Mucosa of descending colon (tissue), 3 donors: ENCODE results near the gene BMPR1A. TPM values are rescaled to one million over a fixed set of nuclear protein-coding genes. Genes with fewer than 3 reads are reported as not detected.

Experiments used
- ATAC-seq: fragments of 200-7000 bp; cut with Tn5 transposase; one replicate; pipeline ENCODE4 v1.9.1; 2020; ENCODE audit warnings: mild to moderate bottlenecking, moderate library complexity
- DNase-seq, 3 donors: peaks; one replicate each; pipeline ENCODE4 v3.0.0-alpha.2; 2020
- H3K36me3 ChIP-seq: fragments of 200-600 bp; one replicate; pipeline ENCODE4 v1.8.0; 2021; ENCODE audit warnings: low read depth, mild to moderate bottlenecking
- H3K4me1 ChIP-seq: fragments of 200-600 bp; one replicate; pipeline ENCODE4 v1.8.0; 2021; ENCODE audit warnings: low read depth, mild to moderate bottlenecking
- H3K4me3 ChIP-seq: fragments of 200-600 bp; one replicate; pipeline ENCODE4 v1.8.0; 2021; ENCODE audit warnings: mild to moderate bottlenecking
- H3K9me3 ChIP-seq: fragments of 200-600 bp; one replicate; pipeline ENCODE4 v1.8.0; 2021; ENCODE audit warnings: mild to moderate bottlenecking
- CTCF ChIP-seq: fragments of 200-600 bp; IDR thresholded peaks from one replicate; pipeline ENCODE4 v1.8.0; 2022; ENCODE audit warnings: antibody characterized with exemption, mild to moderate bottlenecking
- intact Hi-C, 2 donors: fragments of 100-400 bp; cut with DNase I in 1 of 2; cut with micrococcal nuclease in 1 of 2; formaldehyde crosslinking; loops; one replicate each; pipeline versions ENCODE4 v1.11.0 to v1.11.1; 2022; cut with DNase I, micrococcal nuclease
- total RNA-seq, 3 donors: library from RNA; stranded (reverse); fragmentation: NEBNext Ultra II Directional in 2 of 3; extraction: Animal tissue kit (Norgen Biotek cat#: 25700) in 2 of 3; gene quantifications; one replicate each; pipeline versions ENCODE4 v1.2.1 to v1.2.4, GENCODE V29; 2021 to 2023
- donor health status: DM: no; HTN: no; CAD: no; lungs with moderate emphysema.
- donor health status: DM: no; HTN: no; CAD: no.
- donor health status: DM: no; HTN: yes; CAD: no.

Gene BMPR1A
- total RNA-seq, 3 donors from 2014 or later: 44.4 to 126 (median 45.3) TPM

GRCh38 chr10:86827639-86828038 is 71.2 kb downstream of the BMPR1A start:
- DNase-seq (no peak), ATAC-seq (no peak)
- H3K36me3 ChIP-seq: no peaks in the 10 kb centered on the region
- H3K9me3 ChIP-seq: no peaks in the 10 kb centered on the region
- H3K4me3 ChIP-seq: no peak overlapping the region
- intact Hi-C loops: no loop called here
- no peak for TF ChIP-seq CTCF
- peaks cover 12% of the 10 kb centered on the region for H3K4me1 ChIP-seq

- intact Hi-C loops: no loop called here
- peaks cover 12% of the 10 kb centered on the region for H3K4me1 ChIP-seq
- H3K4me3 ChIP-seq: no peak overlapping the region
- no peak for TF ChIP-seq CTCF
- DNase-seq: no peak
- H3K9me3 ChIP-seq: no peaks in the 10 kb centered on the region
- ATAC-seq: no peak
- H3K36me3 ChIP-seq: no peaks in the 10 kb centered on the region
Observed at GRCh38 chr10:86828145-86828544, 71.7 kb downstream of the BMPR1A start.

GRCh38 chr10:86829472-86829871 is 73.1 kb downstream of the BMPR1A start:
- DNase-seq (no peak), ATAC-seq (peak; percentile 47)
- Histone ChIP-seq H3K9me3 (no peaks in the 10 kb centered on the region), H3K4me3 (no peak overlapping the region), H3K36me3 (no peaks in the 10 kb centered on the region), H3K4me1 (peaks cover 12% of the 10 kb centered on the region)
- no peak for TF ChIP-seq CTCF
- intact Hi-C loops: no loop called here

GRCh38 chr10:86830043-86830591 is 73.7 kb downstream of the BMPR1A start:
- Histone ChIP-seq H3K4me1 (peaks cover 12% of the 10 kb centered on the region), H3K9me3 (no peaks in the 10 kb centered on the region), H3K36me3 (no peaks in the 10 kb centered on the region), H3K4me3 (no peak overlapping the region)
- DNase-seq: no peak
- no peak for TF ChIP-seq CTCF
- no peak for ATAC-seq
- intact Hi-C loops: no loop called here

GRCh38 chr10:86833969-86834368 is 77.5 kb downstream of the BMPR1A start:
- no peaks in the 10 kb centered on the region for H3K36me3 ChIP-seq
- H3K4me3 ChIP-seq: no peak overlapping the region
- ATAC-seq: no peak
- no peak for TF ChIP-seq CTCF
- peaks cover 9% of the 10 kb centered on the region for H3K4me1 ChIP-seq
- intact Hi-C loops: no loop called here
- DNase-seq: no peak
- H3K9me3 ChIP-seq: no peaks in the 10 kb centered on the region

GRCh38 chr10:86836044-86836443 is 79.6 kb downstream of the BMPR1A start:
- Histone ChIP-seq H3K9me3 (no peaks in the 10 kb centered on the region), H3K4me3 (no peak overlapping the region), H3K4me1 (no peaks in the 10 kb centered on the region), H3K36me3 (no peaks in the 10 kb centered on the region)
- TF ChIP-seq CTCF: no peak
- no peak for DNase-seq
- intact Hi-C loops: no loop called here
- ATAC-seq: no peak
